IPS-NIHi11 (cell line): ENCODE measurements around the gene AP3S2.
"Not testable (repeated sequence)": the region's sequence is repeated elsewhere in the genome, so short reads cannot be mapped to it uniquely, and the experiment has no call there.

Experiments
- DNase-seq: peaks from one replicate; pipeline ENCODE4 v3.0.0; 2012; ENCODE audit warnings: mixed read lengths, low spot score

AP3S2 gene

GRCh38 chr15:89903015-89903857, 9.4 kb upstream of the AP3S2 start:
- DNase-seq, result no peak

- no peak for DNase-seq
Observed at GRCh38 chr15:89900849-89901248, 7.1 kb upstream of the AP3S2 start.

GRCh38 chr15:89899951-89900567, 6.3 kb upstream of the AP3S2 start:
- no peak for DNase-seq

- no peak for DNase-seq
Observed at GRCh38 chr15:89899295-89899945, 5.6 kb upstream of the AP3S2 start.

GRCh38 chr15:89898614-89899294, 5.0 kb upstream of the AP3S2 start:
- DNase-seq, result peak; percentile 81

GRCh38 chr15:89898146-89898545, 4.4 kb upstream of the AP3S2 start:
- no peak for DNase-seq

- no peak for DNase-seq
Observed at GRCh38 chr15:89893027-89893426, 767 bp downstream of the AP3S2 start.

GRCh38 chr15:89888214-89888804, 5.5 kb downstream of the AP3S2 start:
- no peak for DNase-seq

- DNase-seq, result no peak
Observed at GRCh38 chr15:89885611-89886010, 8.2 kb downstream of the AP3S2 start.

GRCh38 chr15:89885179-89885578, 8.6 kb downstream of the AP3S2 start:
- not testable (repeated sequence) for DNase-seq

GRCh38 chr15:89883518-89883917, 10.3 kb downstream of the AP3S2 start:
- DNase-seq, result no peak

GRCh38 chr15:89880727-89881126, 13.1 kb downstream of the AP3S2 start:
- DNase-seq, result no peak

- no peak for DNase-seq
Observed at GRCh38 chr15:89878323-89878722, 15.5 kb downstream of the AP3S2 start.

GRCh38 chr15:89877083-89877425, 16.7 kb downstream of the AP3S2 start:
- no peak for DNase-seq

- no peak for DNase-seq
Observed at GRCh38 chr15:89876396-89877082, 17.3 kb downstream of the AP3S2 start.

GRCh38 chr15:89875741-89876140, 18.1 kb downstream of the AP3S2 start:
- no peak for DNase-seq

GRCh38 chr15:89874926-89875564, 18.7 kb downstream of the AP3S2 start:
- peak; percentile 89 for DNase-seq

- DNase-seq, result no peak
Observed at GRCh38 chr15:89870688-89871288, 23.0 kb downstream of the AP3S2 start.

GRCh38 chr15:89870006-89870405, 23.8 kb downstream of the AP3S2 start:
- DNase-seq, result no peak

- not testable (repeated sequence) for DNase-seq
Observed at GRCh38 chr15:89869490-89869889, 24.3 kb downstream of the AP3S2 start.
